Loucy (cell line): ENCODE data around the gene DUS2.
"Not testable (repeated sequence)": the region's sequence is repeated elsewhere in the genome, so short reads cannot be mapped to it uniquely, and the experiment has no call there.

Experiments used
- H2AFZ ChIP-seq: fragments of 200-600 bp; sonication (generic); 2 replicates; pipeline ENCODE4 v1.6.0; 2016; ENCODE audit warnings: antibody characterized with exemption, mild to moderate bottlenecking, low read length, moderate library complexity
- H3F3A ChIP-seq: fragments of 200-600 bp; 2 replicates; pipeline ENCODE4 v1.6.0; 2016; ENCODE audit warnings: antibody characterized with exemption, low read depth, mild to moderate bottlenecking
- H3K27me3 ChIP-seq: fragments of 200-600 bp; sonication (generic); 2 replicates; pipeline ENCODE4 v1.6.1; 2014; ENCODE audit warnings: low read length, mild to moderate bottlenecking; ENCODE audit not compliant: insufficient read depth, poor library complexity, severe bottlenecking
- H3K36me3 ChIP-seq: fragments of 200-600 bp; sonication (generic); 2 replicates; pipeline ENCODE4 v1.6.1; 2016; ENCODE audit warnings: low read length; ENCODE audit not compliant: insufficient read depth
- H3K4me1 ChIP-seq: fragments of 200-600 bp; sonication (generic); 2 replicates; pipeline ENCODE4 v1.5.1; 2014; ENCODE audit warnings: low read length, mild to moderate bottlenecking; ENCODE audit not compliant: insufficient read depth, poor library complexity, severe bottlenecking
- H3K4me2 ChIP-seq: fragments of 200-600 bp; sonication (generic); 2 replicates; pipeline ENCODE4 v1.6.0; 2014; ENCODE audit warnings: antibody characterized with exemption, low read length, low read depth, mild to moderate bottlenecking; ENCODE audit not compliant: poor library complexity, severe bottlenecking
- H3K4me3 ChIP-seq: fragments of 200-600 bp; sonication (generic); 2 replicates; pipeline ENCODE4 v1.5.1; 2014; ENCODE audit warnings: low read length, mild to moderate bottlenecking, mixed read lengths; ENCODE audit not compliant: poor library complexity, severe bottlenecking
- H3K79me2 ChIP-seq: fragments of 200-600 bp; sonication (generic); 2 replicates; pipeline ENCODE4 v1.6.1; 2014; ENCODE audit warnings: low read length; ENCODE audit not compliant: insufficient read depth
- H3K9ac ChIP-seq: fragments of 200-600 bp; sonication (generic); 2 replicates; pipeline ENCODE4 v1.6.0; 2014; ENCODE audit warnings: mild to moderate bottlenecking, low read depth, low read length, moderate library complexity; ENCODE audit not compliant: poor library complexity, severe bottlenecking
- H3K9me2 ChIP-seq: fragments of 200-600 bp; sonication (generic); replicated peaks from 2 replicates; pipeline ENCODE4 v1.6.1; 2016; ENCODE audit warnings: low read depth, low read length, mixed read lengths
- H3K9me3 ChIP-seq: fragments of 200-600 bp; sonication (generic); 2 replicates; pipeline ENCODE4 v1.6.1; 2014; ENCODE audit warnings: mild to moderate bottlenecking, antibody characterized with exemption, low read length, low read depth; ENCODE audit not compliant: insufficient read depth
- H4K20me1 ChIP-seq: fragments of 200-600 bp; sonication (generic); 2 replicates; pipeline ENCODE4 v1.6.0; 2014; ENCODE audit warnings: antibody characterized with exemption, low read length, mild to moderate bottlenecking; ENCODE audit not compliant: insufficient read depth, poor library complexity, severe bottlenecking
- EZH2phosphoT487 ChIP-seq: fragments of 200-600 bp; IDR thresholded peaks from 2 replicates; pipeline ENCODE4 v1.6.1; 2018; ENCODE audit warnings: antibody characterized with exemption, mild to moderate bottlenecking, moderate library complexity, borderline replicate concordance
- TF ChIP-seq, protein P1 (sequence below): fragments of 200-600 bp; sonication (generic); conservative IDR thresholded peaks from 2 replicates; pipeline ENCODE4 v1.5.1; 2014; ENCODE audit warnings: mild to moderate bottlenecking, antibody characterized with exemption, low read length

DUS2 gene

DNA sequence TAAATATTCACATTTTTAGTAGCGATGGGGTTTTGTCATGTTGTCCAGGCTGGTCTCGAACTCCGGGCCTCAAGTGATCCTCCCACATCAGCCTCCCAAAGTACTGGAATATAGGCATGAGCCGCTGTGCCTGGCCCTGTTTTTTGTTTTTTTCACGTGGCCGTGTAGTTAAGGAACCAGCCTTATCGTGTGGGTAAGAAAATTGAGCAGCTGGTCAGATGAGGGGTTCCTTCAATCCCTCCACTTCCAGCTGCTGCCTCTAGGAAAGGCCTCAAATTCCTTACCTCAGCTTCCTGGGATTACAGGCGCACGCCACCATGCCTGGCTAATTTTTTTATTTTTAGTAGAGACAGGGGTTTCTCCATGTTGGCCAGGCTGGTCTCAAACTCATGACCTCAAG is 17.9 kb upstream of the DUS2 start:
- Histone ChIP-seq H3K9ac (no peak overlapping the region), H2AFZ (no peak overlapping the region), H3K27me3 (no peaks in the 10 kb centered on the region), H3K36me3 (no peaks in the 10 kb centered on the region), H3K79me2 (no peaks in the 10 kb centered on the region), H3F3A (no peaks in the 10 kb centered on the region), H3K4me3 (no peak overlapping the region), H4K20me1 (no peaks in the 10 kb centered on the region), H3K4me2 (no peak overlapping the region), H3K9me3 (no peaks in the 10 kb centered on the region), H3K9me2 (no peaks in the 10 kb centered on the region), H3K4me1 (peaks cover 5% of the 10 kb centered on the region)
- TF ChIP-seq, protein P1, sequence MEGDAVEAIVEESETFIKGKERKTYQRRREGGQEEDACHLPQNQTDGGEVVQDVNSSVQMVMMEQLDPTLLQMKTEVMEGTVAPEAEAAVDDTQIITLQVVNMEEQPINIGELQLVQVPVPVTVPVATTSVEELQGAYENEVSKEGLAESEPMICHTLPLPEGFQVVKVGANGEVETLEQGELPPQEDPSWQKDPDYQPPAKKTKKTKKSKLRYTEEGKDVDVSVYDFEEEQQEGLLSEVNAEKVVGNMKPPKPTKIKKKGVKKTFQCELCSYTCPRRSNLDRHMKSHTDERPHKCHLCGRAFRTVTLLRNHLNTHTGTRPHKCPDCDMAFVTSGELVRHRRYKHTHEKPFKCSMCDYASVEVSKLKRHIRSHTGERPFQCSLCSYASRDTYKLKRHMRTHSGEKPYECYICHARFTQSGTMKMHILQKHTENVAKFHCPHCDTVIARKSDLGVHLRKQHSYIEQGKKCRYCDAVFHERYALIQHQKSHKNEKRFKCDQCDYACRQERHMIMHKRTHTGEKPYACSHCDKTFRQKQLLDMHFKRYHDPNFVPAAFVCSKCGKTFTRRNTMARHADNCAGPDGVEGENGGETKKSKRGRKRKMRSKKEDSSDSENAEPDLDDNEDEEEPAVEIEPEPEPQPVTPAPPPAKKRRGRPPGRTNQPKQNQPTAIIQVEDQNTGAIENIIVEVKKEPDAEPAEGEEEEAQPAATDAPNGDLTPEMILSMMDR, result no peak
- TF ChIP-seq EZH2phosphoT487, result no peak

DNA sequence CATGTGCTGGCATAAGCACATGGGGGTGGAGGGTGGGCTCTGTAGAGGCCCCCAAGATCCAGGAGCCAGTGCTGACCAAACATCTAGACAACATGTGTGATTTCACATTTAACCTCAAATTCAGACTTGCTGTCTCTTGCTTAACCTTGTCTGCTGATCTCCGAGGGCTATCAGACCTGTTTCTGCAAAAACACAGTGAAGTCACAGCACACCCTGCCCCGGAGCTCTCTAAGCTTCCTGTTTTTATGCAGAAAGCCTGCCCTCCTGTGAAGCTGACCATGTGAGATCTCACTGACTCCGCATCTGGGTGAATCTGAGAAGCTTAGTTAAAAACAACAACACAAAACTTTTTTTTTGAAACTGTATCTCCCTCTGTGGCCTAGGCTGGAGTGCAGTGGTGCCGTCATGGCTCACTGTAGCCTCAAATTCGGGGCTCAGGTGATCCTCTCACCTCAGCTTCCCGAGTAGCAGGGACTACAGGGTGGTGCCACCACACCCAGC is 17.2 kb upstream of the DUS2 start:
- Histone ChIP-seq H3K4me2 (no peak overlapping the region), H3K4me3 (no peak overlapping the region), H3K9ac (no peak overlapping the region), H3K27me3 (no peaks in the 10 kb centered on the region), H2AFZ (no peak overlapping the region), H3K9me3 (no peaks in the 10 kb centered on the region), H3F3A (no peaks in the 10 kb centered on the region), H3K36me3 (no peaks in the 10 kb centered on the region), H3K4me1 (no peaks in the 10 kb centered on the region), H3K79me2 (no peaks in the 10 kb centered on the region), H3K9me2 (no peaks in the 10 kb centered on the region), H4K20me1 (no peaks in the 10 kb centered on the region)
- TF ChIP-seq, protein P1, result no peak
- TF ChIP-seq EZH2phosphoT487, result no peak

DNA sequence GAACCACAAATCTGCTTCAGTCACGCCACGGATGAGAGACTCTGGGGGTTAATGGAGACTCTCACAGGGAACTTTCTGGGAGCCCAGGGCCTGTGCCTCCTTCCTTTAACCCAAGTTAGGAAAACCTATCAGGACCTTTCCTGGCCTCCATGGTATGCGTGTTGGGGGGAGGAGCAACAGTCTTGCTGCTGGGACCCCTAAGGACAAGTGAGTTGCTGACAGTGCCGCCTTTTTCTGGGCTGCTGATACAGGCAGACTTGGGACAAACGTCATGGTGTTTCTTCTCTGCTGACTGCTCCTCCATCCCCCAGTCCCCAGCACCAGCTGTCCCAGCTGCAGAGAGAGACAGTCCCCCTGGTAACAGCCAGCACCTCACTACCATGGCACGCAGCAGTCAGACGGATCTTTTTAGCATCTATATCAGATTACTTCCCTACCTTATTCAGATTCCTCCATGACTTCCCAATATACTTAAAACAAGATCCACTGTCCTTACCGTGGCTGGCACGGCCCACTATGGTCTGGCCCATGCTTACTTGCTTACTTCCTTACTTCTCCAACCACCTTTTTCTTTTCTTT is 13.8 kb upstream of the DUS2 start:
- Histone ChIP-seq H3K36me3 (no peaks in the 10 kb centered on the region), H3K4me2 (no peak overlapping the region), H3K9ac (no peak overlapping the region), H3K27me3 (no peaks in the 10 kb centered on the region), H2AFZ (no peak overlapping the region), H3K79me2 (no peaks in the 10 kb centered on the region), H3K4me1 (peaks cover 4% of the 10 kb centered on the region), H3F3A (no peaks in the 10 kb centered on the region), H3K4me3 (no peak overlapping the region), H3K9me3 (no peaks in the 10 kb centered on the region), H4K20me1 (no peaks in the 10 kb centered on the region), H3K9me2 (no peaks in the 10 kb centered on the region)
- no peak for TF ChIP-seq EZH2phosphoT487
- TF ChIP-seq, protein P1, result no peak

DNA sequence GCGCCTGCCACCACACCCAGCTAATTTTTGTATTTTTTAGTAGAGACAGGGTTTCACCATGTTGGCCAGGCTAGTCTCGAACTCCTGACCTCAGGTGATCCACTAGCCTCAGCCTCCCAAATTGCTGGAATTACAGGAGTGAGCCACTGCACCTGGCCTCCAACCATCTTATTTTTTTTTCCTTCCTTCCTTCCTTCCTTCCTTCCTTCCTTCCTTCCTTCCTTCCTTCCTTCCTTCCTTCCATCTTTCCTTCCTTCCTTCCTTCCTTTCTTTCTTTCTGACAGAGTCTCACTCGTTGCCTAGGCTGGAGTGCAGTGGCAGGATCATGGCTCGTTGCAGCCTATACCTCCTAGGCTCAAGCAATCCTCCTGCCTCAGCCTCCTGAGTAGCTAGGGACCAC is 13.2 kb upstream of the DUS2 start:
- not testable (repeated sequence) for H3K4me3 ChIP-seq

More for the DNA sequence above, 13.2 kb upstream of the DUS2 start:
- not testable (repeated sequence) for H4K20me1 ChIP-seq, H3K4me2 ChIP-seq, H3K4me1 ChIP-seq, H3K9me2 ChIP-seq, H2AFZ ChIP-seq, H3K36me3 ChIP-seq, H3K27me3 ChIP-seq, H3F3A ChIP-seq, H3K9me3 ChIP-seq, H3K79me2 ChIP-seq, H3K9ac ChIP-seq
